OCI-LY1 (cell line): ENCODE measurements around the gene PHLDB2.

Source experiments
- H2AFZ ChIP-seq: fragments of 200-600 bp; sonication (generic), shearing (Covaris generic); 2 replicates; pipeline ENCODE4 v1.6.0; 2014; ENCODE audit warnings: antibody characterized with exemption, mild to moderate bottlenecking, low read length
- H3F3A ChIP-seq: fragments of 200-600 bp; sonication (generic), shearing (Covaris generic); 2 replicates; pipeline ENCODE4 v1.6.0; 2014; ENCODE audit warnings: mild to moderate bottlenecking, antibody characterized with exemption, low read length, moderate library complexity; ENCODE audit not compliant: insufficient read depth
- H3K27ac ChIP-seq: fragments of 200-600 bp; sonication (generic); 2 replicates; pipeline ENCODE4 v1.5.1; 2014; ENCODE audit warnings: low read length, mixed run types, mild to moderate bottlenecking, low read depth; ENCODE audit not compliant: poor library complexity, severe bottlenecking
- H3K27me3 ChIP-seq: fragments of 200-600 bp; sonication (generic); 2 replicates; pipeline ENCODE4 v1.6.0; 2014; ENCODE audit warnings: antibody characterized with exemption, mild to moderate bottlenecking, low read length, moderate library complexity; ENCODE audit not compliant: insufficient read depth
- H3K36me3 ChIP-seq: fragments of 200-600 bp; sonication (generic); 2 replicates; pipeline ENCODE4 v1.6.1; 2014; ENCODE audit warnings: mild to moderate bottlenecking, antibody characterized with exemption, low read length, moderate library complexity, mixed read lengths; ENCODE audit not compliant: insufficient read depth
- H3K4me1 ChIP-seq: fragments of 200-600 bp; sonication (generic); 2 replicates; pipeline ENCODE4 v1.5.1; 2014; ENCODE audit warnings: mild to moderate bottlenecking, low read length, moderate library complexity; ENCODE audit not compliant: insufficient read depth, severe bottlenecking
- H3K4me2 ChIP-seq: fragments of 200-600 bp; sonication (generic), shearing (Covaris generic); 2 replicates; pipeline ENCODE4 v1.6.1; 2014; ENCODE audit warnings: low read length
- H3K4me3 ChIP-seq: fragments of 200-600 bp; sonication (generic); 2 replicates; pipeline ENCODE4 v1.5.1; 2014; ENCODE audit warnings: low read length, low read depth, mild to moderate bottlenecking, mixed read lengths; ENCODE audit not compliant: poor library complexity, severe bottlenecking
- H3K79me2 ChIP-seq: fragments of 200-600 bp; shearing (Covaris generic); 2 replicates; pipeline ENCODE4 v1.6.1; 2016; ENCODE audit warnings: mixed run types, low read length, mixed read lengths; ENCODE audit not compliant: insufficient read depth
- H3K9ac ChIP-seq: fragments of 200-600 bp; sonication (generic), shearing (Covaris generic); 2 replicates; pipeline ENCODE4 v1.6.1; 2014; ENCODE audit warnings: mild to moderate bottlenecking, low read length, mixed read lengths
- H3K9me2 ChIP-seq: fragments of 200-600 bp; sonication (generic), shearing (Covaris generic); 2 replicates; pipeline ENCODE4 v1.6.1; 2014; ENCODE audit warnings: low read depth, mild to moderate bottlenecking, low read length, mixed read lengths
- H3K9me3 ChIP-seq: fragments of 200-600 bp; shearing (Covaris generic); 2 replicates; pipeline ENCODE4 v1.6.1; 2014; ENCODE audit warnings: low read length, mixed read lengths
- H4K20me1 ChIP-seq: fragments of 200-600 bp; sonication (generic), shearing (Covaris generic); 2 replicates; pipeline ENCODE4 v1.6.0; 2016; ENCODE audit warnings: mild to moderate bottlenecking, low read length; ENCODE audit not compliant: insufficient read depth
- CTCF ChIP-seq: fragments of 200-600 bp; sonication (generic), shearing (Covaris generic); IDR thresholded peaks from 2 replicates; pipeline ENCODE4 v1.5.1; 2017; ENCODE audit warnings: mild to moderate bottlenecking, antibody characterized with exemption, low read length, moderate library complexity, mixed read lengths
- EZH2 ChIP-seq: fragments of 200-600 bp; sonication (generic), shearing (Covaris generic); IDR thresholded peaks from 2 replicates; pipeline ENCODE4 v1.8.0; 2017; ENCODE audit warnings: borderline replicate concordance, mixed run types, mild to moderate bottlenecking, antibody characterized with exemption, low read length, moderate library complexity, mixed read lengths

Gene PHLDB2

GRCh38 chr3:112018712-112019111 lies 159.6 kb downstream of the PHLDB2 start:
- H3K4me1 ChIP-seq, result no peaks in the 10 kb centered on the region
- H3F3A ChIP-seq, result no peaks in the 10 kb centered on the region
- no peak overlapping the region for H3K4me3 ChIP-seq
- H3K9me2 ChIP-seq, result no peaks in the 10 kb centered on the region
- H4K20me1 ChIP-seq, result no peaks in the 10 kb centered on the region
- H3K79me2 ChIP-seq, result no peaks in the 10 kb centered on the region
- H2AFZ ChIP-seq, result no peak overlapping the region
- TF ChIP-seq CTCF (no peak), EZH2 (no peak)
- H3K27ac ChIP-seq, result no peak overlapping the region
- no peak overlapping the region for H3K4me2 ChIP-seq
- no peaks in the 10 kb centered on the region for H3K9me3 ChIP-seq
- H3K36me3 ChIP-seq, result no peaks in the 10 kb centered on the region
- H3K27me3 ChIP-seq, result no peaks in the 10 kb centered on the region; the same call in 1 of the 2 replicates
- H3K9ac ChIP-seq, result no peak overlapping the region

- Histone ChIP-seq H3K36me3 (no peaks in the 10 kb centered on the region), H3K79me2 (no peaks in the 10 kb centered on the region), H3K27ac (no peak overlapping the region), H3K27me3 (no peaks in the 10 kb centered on the region; the same call in 1 of the 2 replicates), H3K9me3 (no peaks in the 10 kb centered on the region), H3K9ac (no peak overlapping the region), H2AFZ (no peak overlapping the region), H3K4me1 (no peaks in the 10 kb centered on the region), H3F3A (no peaks in the 10 kb centered on the region), H3K4me2 (no peak overlapping the region), H3K4me3 (no peak overlapping the region), H3K9me2 (no peaks in the 10 kb centered on the region), H4K20me1 (no peaks in the 10 kb centered on the region)
- TF ChIP-seq CTCF (no peak), EZH2 (no peak)
Observed at GRCh38 chr3:112019716-112020115, 160.7 kb downstream of the PHLDB2 start.

- Histone ChIP-seq H3K9me2 (no peaks in the 10 kb centered on the region), H3K79me2 (no peaks in the 10 kb centered on the region), H4K20me1 (no peaks in the 10 kb centered on the region), H2AFZ (no peak overlapping the region), H3K27me3 (no peaks in the 10 kb centered on the region; the same call in 1 of the 2 replicates), H3F3A (no peaks in the 10 kb centered on the region), H3K36me3 (no peaks in the 10 kb centered on the region), H3K9me3 (no peaks in the 10 kb centered on the region), H3K4me2 (no peak overlapping the region), H3K27ac (no peak overlapping the region), H3K9ac (no peak overlapping the region), H3K4me1 (no peaks in the 10 kb centered on the region), H3K4me3 (no peak overlapping the region)
- TF ChIP-seq EZH2, result no peak
- TF ChIP-seq CTCF, result no peak
Observed at GRCh38 chr3:112020674-112021085, 161.6 kb downstream of the PHLDB2 start.
